ENCODE results near the gene TLCD5.

DNA sequence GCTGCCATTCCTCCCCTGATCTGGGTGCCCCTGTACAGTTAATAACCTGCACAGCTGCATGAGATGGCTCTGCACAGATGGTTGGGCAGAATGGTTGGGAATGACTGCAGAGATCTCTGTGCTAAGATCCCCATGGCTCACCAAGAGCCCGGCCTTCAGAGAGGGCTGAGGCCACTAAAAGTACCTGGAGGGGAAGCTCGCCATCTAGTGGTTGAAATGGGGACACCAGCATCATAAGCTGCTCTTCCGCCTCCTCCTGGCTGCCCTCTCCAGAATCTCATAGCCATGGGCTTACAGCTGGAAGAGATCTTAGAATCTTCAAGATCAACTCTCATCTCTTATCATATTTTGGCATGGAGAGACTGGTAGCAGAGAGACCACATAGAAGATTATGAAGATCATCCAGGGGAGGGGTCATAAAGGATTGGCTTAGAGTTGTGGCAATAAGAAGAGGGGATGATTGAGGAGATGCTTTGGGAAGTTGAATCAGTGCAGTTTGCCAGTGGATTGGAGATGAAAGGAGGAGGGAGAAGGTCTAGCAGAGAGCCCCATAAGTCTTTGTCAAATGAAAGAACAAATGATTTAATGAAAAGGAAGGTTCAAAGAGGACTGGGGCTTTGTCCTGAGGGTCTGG lies 22.0 kb upstream of the TLCD5 start:
- TF ChIP-seq, protein P1, sequence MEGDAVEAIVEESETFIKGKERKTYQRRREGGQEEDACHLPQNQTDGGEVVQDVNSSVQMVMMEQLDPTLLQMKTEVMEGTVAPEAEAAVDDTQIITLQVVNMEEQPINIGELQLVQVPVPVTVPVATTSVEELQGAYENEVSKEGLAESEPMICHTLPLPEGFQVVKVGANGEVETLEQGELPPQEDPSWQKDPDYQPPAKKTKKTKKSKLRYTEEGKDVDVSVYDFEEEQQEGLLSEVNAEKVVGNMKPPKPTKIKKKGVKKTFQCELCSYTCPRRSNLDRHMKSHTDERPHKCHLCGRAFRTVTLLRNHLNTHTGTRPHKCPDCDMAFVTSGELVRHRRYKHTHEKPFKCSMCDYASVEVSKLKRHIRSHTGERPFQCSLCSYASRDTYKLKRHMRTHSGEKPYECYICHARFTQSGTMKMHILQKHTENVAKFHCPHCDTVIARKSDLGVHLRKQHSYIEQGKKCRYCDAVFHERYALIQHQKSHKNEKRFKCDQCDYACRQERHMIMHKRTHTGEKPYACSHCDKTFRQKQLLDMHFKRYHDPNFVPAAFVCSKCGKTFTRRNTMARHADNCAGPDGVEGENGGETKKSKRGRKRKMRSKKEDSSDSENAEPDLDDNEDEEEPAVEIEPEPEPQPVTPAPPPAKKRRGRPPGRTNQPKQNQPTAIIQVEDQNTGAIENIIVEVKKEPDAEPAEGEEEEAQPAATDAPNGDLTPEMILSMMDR (IDR thresholded peaks at IDR 0.05): peak; percentile 95
- no peak for TF ChIP-seq EZH2 (IDR thresholded peaks at IDR 0.05; ENCODE audit: borderline replicate concordance, insufficient read depth, low read depth, low read length, poor library complexity, severe bottlenecking)

Measured in B cell (primary cell).